NCI-H748 (cell line): ENCODE measurements around the gene UNC13B.

ENCODE experiments used
- DNase-seq: peaks from one replicate; lab custom pipeline; 2025; ENCODE audit not compliant: unreplicated experiment; lab: John Stamatoyannopoulos, UW

UNC13B gene

DNA sequence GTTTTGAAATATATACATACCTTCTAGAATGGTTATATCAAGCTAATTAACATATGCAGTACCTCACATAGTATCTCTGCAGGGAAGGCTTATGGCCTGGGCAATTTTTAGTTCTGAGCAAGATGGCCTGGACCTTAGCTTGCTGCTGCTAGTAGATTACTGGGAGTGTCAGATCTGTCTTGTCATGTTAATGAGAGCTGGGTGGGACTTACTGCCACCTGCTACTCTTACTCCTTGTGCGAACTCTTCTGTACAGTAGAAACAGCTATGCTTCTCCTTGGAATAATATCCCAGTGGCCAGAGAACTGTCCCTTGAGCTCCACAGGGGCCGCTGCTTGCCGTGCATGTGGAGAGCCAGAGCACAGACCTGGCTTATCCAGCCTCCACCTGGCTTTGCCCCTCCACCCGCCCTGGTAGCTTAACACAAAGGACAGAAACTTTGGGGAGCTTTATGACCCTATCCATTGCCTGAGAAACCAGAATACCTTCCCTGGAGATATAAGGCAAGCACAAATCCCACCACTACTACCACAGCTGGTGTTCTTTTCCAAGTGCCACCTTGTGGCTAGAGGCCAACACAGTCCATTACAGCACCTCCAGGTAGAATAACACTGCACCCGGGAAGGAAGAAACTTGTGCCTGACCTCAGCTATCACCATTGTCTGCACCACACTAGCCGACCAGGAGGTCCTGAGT lies 253.7 kb downstream of the UNC13B start:
- DNase-seq = no peak

DNA sequence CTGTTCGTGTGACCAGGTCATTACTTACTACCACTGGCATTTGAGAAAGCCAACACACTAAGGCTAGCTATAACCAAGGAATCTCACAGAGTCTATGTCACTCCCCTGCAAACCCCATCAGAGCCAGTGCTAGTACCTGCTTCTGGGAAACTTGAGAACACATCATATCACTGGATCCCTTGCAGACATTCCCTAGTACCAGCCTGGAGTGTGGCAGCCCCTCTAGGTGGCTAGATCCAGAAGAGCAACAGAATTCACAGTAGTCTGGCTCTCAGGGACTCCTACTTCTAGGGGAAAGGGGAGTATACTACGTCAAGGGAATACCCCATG lies 254.3 kb downstream of the UNC13B start:
- no peak for DNase-seq

DNA sequence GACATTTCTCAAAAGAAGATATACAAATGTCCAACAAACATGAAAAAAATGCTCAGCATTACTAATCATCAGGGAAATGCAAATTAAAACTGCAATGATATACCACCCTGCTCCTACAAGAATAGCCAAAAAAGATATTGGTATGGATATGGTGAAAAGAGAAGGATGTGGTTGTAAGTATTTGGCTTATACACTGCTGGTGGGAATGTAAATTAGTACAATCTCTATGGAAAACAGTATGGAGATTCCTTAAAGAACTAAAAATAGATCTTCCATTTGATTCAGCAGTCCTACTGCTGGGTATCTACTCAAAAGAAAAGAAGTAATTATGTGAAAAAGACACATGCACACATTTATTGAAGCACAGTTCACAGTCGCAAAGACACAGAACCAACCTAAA lies 260.5 kb downstream of the UNC13B start:
- no peak for DNase-seq

DNA sequence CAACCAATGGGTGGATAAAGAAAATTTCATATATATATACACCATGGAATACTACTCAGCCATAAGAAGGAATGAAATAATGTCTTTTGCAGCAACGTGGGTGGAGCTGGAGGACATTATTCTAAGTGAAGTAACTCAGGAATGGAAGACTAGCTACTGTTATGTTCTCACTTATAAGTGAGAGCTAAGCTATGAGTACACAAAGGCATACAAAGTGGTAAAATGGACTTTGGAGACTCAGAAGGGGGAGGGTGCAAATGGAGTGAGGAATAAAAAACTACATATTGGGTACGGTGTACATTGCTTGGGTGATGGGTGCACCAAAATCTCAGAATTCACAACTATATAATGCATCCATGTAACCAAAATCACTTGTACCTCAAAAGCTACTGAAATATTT lies 260.9 kb downstream of the UNC13B start:
- DNase-seq = no peak

DNA sequence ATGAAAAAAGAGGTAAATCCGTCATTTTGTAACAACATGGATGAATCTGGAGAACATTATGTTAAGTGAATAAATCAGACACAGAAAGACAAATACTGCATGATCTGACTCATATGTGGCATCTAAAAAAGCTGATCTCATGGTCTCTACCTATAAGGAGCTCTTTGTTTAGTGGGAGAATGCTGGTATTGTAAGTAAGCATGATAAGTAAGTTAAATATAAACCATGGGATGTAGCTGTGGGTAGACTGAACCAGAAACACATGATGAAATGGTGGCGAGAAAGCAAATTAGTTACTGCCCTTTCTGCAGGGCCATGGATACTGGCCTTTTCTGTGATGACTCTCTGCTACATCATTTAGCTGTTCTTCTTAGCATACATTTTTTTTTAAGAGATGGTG lies 261.7 kb downstream of the UNC13B start:
- no peak for DNase-seq

DNA sequence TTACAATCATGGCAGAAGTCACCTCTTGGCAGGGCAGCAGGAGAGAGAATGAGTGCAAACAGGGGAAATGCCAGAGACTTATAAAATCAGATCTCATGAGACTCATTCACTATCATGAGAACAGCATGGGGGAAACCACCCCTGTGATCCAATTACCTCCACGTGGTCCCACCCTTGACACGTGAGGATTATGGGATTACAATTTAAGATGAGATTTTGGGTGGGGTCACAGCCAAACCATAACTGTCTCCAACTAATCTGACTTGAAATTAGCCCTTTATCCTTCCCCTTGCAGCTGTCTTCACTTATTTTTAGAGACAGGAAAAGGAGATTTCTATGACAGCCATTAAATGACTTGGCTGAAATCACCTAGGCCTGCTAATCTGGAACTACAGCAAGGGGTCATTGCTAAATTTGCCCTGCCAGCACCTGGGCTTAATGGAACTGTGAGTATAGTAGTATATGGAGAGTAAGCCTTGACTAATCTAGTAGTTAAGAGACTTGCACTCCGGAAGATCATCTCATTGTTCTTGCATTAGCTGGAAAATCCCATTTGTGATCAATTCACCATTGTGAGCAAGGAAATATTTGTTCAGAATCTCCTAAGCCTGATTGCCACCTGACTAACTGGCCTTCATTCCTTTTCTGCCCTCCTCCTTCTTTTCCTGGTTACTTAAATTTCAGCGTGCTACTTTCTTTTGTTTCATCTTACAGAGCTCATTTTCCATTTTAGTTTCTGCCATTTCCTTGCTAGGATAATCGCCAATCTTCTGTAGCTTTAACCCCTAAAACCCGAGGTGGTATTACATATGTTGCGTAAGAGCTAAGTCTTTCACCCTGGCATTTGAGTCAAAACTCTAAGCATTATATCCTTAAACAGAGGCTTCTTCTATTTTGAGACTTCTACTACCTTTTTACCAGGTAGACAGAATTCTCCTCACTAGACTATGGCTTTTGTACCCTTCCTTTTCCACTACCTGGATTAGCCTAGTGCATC lies 262.8 kb downstream of the UNC13B start:
- DNase-seq = no peak

DNA sequence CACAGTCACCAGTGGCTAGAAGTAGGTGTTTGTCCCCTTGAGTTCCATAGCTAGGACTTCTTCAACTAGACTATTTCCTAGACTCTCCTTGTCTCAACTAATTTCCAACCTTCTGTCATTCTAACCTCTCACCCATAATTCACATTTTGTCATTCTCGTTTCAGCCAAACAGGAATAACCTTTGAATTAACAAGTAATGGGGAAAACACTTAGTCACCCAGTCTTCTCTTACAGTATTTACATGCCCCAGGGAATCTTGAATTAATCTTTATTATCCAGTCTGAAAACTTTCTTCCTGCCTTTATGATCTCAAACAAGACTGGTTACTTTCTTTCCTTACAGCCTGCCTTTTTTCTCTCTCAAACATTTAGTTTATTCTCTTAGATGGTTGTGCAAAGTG lies 264.8 kb downstream of the UNC13B start:
- DNase-seq = no peak

DNA sequence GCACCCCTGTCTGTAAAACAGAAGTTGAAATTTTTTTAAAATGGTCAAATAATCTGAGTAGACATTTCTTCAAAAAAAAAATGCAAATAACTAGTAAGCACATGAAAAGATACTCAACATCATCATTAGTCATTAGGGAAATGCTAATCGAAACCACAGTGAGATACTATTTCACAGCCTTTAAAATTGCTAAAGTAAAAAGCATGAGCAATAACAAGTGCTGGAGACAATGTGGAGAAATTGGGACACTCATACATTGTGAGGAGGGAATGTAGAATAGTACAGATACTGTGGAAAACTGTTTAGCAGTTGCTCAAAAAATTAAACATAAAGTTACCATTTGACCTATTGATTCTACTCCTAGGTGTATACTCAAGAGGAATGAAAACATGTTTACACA lies 269.7 kb downstream of the UNC13B start:
- DNase-seq = no peak

DNA sequence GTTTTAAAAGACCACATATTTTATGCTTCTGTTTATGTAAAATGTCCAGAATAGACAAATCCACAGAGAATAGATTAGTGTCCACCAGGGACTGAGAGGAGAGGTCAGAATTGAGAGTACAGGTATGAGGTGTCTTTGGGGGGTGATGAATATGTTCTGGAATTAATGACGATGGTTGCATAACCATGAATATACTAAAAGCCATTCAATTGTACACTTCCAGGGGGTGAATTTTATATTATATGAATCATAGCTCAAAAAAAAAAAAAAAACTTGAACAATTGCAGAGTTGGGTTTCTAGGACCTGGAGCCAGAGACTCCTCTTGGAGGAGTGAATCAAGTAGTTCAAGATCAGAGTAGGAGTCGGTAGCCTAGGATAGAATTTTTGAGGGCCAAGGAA lies 270.3 kb downstream of the UNC13B start:
- DNase-seq = no peak

DNA sequence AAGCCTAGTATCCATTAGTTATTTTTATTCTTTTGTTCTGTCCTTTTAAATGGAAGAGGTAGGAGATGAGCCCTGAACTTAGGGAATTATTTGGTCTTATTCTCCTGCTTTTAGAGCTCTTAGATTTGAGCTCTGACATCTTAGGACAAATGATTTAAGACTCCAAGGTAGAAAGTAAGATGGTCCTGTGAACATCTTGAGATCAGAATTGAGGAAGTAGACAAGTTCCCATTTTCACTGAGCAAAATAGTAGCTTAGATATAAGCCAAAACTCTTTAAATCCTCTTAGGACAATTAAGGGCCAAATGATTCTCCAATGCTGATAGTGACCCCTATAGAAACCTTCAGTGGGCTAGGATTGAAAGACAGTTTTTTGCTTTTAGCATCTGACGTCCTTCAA lies 275.1 kb downstream of the UNC13B start:
- no peak for DNase-seq

DNA sequence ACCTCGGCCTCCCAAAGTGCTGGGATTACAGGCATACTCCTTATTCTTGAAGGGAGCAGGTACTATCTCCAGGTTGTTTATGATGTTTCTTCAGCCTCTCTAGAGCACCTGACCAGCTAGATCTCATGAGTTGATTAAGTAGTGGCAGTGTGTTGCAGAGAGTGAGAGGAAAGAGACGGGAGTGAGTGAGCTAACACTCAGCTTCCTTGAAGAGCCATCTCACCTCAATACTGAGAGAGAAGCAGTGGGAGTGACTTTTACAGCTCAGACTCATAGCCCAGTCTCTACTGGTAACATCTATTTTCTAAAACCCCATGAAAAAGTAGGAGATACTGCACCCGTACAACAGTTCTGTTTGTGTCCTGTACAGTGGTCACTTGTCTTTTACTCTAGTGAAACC lies 284.2 kb downstream of the UNC13B start:
- no peak for DNase-seq

DNA sequence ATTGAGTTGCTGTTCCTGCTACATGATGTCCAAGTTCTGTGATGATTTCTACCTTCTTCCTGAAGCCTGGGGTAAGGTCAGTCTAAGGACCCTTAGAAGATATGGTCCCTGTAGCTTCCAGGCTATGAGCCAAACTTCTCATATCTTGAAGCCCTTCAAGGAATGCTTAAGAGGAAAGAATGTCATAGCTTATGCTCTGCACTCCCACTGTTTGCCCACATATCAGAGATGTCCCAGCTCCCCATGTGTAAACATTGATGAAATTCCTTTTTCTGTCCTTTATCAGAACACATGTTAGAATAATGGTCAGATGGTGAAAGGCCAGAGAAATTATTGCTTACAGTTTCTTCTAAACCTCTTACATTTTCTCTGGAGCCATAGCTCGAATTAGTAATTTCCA lies 286.7 kb downstream of the UNC13B start:
- DNase-seq = no peak

DNA sequence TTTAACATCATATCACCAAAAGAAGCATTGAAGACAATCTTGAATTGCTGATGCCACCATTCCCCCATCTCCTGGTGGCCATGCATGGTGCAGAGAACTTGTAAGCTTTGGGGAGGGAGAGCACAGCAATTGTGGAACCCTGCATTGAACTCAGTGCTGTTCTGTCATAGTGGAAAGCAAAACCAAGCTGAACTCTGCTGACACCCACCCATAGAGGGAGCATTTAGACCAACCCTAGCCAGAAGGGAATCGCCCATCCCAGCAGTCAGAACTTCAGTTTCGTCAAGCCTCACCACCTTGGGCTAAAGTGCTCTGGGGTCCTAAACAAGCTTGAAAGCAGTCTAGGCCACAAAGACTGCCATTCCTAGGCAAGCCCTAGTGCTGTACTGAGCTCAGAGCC lies 290.7 kb downstream of the UNC13B start:
- DNase-seq = no peak

DNA sequence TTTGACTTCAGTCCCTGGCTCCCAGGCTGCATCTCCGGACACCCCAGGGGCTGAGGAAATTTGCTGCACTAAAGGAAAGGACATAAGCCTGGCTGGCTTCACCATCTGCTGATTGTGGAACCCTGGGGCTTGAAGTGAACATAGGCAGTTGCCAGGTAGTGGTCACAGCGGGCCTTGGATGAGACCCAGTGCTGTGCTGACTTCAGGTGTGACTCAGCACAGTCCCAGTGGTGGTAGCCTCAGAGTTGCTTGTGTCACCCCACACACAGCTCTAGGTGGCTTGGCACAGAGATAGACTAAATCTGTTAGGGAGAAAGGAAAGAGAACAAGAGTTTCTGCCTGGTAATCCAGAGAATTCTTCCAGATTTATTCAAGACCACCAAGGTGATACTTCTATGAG lies 292.0 kb downstream of the UNC13B start:
- DNase-seq = no peak
